HCT116 (cell line): ENCODE measurements around the gene CDK5RAP1.

ENCODE experiments used
- ATF3 ChIP-seq: IDR thresholded peaks from 2 replicates; pipeline ENCODE4 v1.6.1; 2012
- CBX3 ChIP-seq: IDR thresholded peaks from 2 replicates; pipeline ENCODE4 v1.6.1; 2012; ENCODE audit warnings: low read depth
- CEBPB ChIP-seq: IDR thresholded peaks from 2 replicates; pipeline ENCODE4 v1.6.1; 2012; ENCODE audit warnings: low read depth
- EGR1 ChIP-seq: IDR thresholded peaks from 2 replicates; pipeline ENCODE4 v1.6.1; 2012; ENCODE audit warnings: low read depth
- EZH2 ChIP-seq: fragments of 200-600 bp; sonication (generic); IDR thresholded peaks from 2 replicates; pipeline ENCODE4 v1.6.1; 2017; ENCODE audit warnings: antibody characterized with exemption, mixed run types
- EZH2phosphoT487 ChIP-seq: fragments of 200-600 bp; IDR thresholded peaks from 2 replicates; pipeline ENCODE4 v1.6.1; 2018; ENCODE audit warnings: antibody characterized with exemption, borderline replicate concordance
- FOSL1 ChIP-seq: IDR thresholded peaks from 2 replicates; pipeline ENCODE4 v1.6.1; 2012; ENCODE audit warnings: low read depth
- JUND ChIP-seq: IDR thresholded peaks from 2 replicates; pipeline ENCODE4 v1.6.1; 2012
- POLR2A ChIP-seq: IDR thresholded peaks from 2 replicates; pipeline ENCODE4 v1.7.0; 2011; ENCODE audit warnings: borderline replicate concordance; ENCODE audit not compliant: insufficient read depth, insufficient read length; ENCODE audit errors: extremely low read depth
- POLR2AphosphoS5 ChIP-seq: IDR thresholded peaks from 2 replicates; pipeline ENCODE4 v1.6.1; 2011; ENCODE audit warnings: mild to moderate bottlenecking, low read depth, low read length, moderate library complexity
- ZFX ChIP-seq: fragments of 450-650 bp; IDR thresholded peaks from 2 replicates; pipeline ENCODE4 v1.6.1; 2017
- ZNF274 ChIP-seq: fragments of 200-500 bp; sonication (Bioruptor generic); IDR thresholded peaks from 2 replicates; pipeline ENCODE4 v1.6.1; 2014; ENCODE audit warnings: mild to moderate bottlenecking, low read depth, low read length, inconsistent platforms
- TF ChIP-seq, protein P1 (sequence below), 3 experiments: fragments of 200-600 bp in 1 of 3; sonication (generic) in 1 of 3; IDR thresholded peaks in 2 of 3; conservative IDR thresholded peaks in 1 of 3; 2 replicates each; pipeline ENCODE4 v1.5.1; 2012 to 2017; ENCODE audit warnings: low read depth in 2 of 3, low read length in 2 of 3, antibody characterized with exemption in 1 of 3, borderline replicate concordance in 1 of 3, control low read depth in 1 of 3, mild to moderate bottlenecking in 1 of 3, mixed read lengths in 1 of 3, mixed run types in 1 of 3, moderate library complexity in 1 of 3; ENCODE audit not compliant: insufficient read depth in 1 of 3
- TF ChIP-seq, protein P2 (sequence below): IDR thresholded peaks from 2 replicates; pipeline ENCODE4 v1.6.1; 2012; ENCODE audit warnings: low read depth

GRCh38 chr20:33333616-33334015 is 67.7 kb downstream of the CDK5RAP1 start:
- TF ChIP-seq, protein P1, sequence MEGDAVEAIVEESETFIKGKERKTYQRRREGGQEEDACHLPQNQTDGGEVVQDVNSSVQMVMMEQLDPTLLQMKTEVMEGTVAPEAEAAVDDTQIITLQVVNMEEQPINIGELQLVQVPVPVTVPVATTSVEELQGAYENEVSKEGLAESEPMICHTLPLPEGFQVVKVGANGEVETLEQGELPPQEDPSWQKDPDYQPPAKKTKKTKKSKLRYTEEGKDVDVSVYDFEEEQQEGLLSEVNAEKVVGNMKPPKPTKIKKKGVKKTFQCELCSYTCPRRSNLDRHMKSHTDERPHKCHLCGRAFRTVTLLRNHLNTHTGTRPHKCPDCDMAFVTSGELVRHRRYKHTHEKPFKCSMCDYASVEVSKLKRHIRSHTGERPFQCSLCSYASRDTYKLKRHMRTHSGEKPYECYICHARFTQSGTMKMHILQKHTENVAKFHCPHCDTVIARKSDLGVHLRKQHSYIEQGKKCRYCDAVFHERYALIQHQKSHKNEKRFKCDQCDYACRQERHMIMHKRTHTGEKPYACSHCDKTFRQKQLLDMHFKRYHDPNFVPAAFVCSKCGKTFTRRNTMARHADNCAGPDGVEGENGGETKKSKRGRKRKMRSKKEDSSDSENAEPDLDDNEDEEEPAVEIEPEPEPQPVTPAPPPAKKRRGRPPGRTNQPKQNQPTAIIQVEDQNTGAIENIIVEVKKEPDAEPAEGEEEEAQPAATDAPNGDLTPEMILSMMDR (IDR thresholded peaks at IDR 0.05 in 2 of 3, conservative IDR thresholded peaks at IDR 0.05 in 1 of 3; ENCODE audit: borderline replicate concordance in 1 of 3, insufficient read depth in 1 of 3, low read depth in 2 of 3, low read length in 2 of 3), result no peak
- TF ChIP-seq POLR2AphosphoS5, result no peak
- no peak for TF ChIP-seq ZNF274
- no peak for TF ChIP-seq POLR2A
- no peak for TF ChIP-seq EZH2
- no peak for TF ChIP-seq ATF3
- TF ChIP-seq, protein P2, sequence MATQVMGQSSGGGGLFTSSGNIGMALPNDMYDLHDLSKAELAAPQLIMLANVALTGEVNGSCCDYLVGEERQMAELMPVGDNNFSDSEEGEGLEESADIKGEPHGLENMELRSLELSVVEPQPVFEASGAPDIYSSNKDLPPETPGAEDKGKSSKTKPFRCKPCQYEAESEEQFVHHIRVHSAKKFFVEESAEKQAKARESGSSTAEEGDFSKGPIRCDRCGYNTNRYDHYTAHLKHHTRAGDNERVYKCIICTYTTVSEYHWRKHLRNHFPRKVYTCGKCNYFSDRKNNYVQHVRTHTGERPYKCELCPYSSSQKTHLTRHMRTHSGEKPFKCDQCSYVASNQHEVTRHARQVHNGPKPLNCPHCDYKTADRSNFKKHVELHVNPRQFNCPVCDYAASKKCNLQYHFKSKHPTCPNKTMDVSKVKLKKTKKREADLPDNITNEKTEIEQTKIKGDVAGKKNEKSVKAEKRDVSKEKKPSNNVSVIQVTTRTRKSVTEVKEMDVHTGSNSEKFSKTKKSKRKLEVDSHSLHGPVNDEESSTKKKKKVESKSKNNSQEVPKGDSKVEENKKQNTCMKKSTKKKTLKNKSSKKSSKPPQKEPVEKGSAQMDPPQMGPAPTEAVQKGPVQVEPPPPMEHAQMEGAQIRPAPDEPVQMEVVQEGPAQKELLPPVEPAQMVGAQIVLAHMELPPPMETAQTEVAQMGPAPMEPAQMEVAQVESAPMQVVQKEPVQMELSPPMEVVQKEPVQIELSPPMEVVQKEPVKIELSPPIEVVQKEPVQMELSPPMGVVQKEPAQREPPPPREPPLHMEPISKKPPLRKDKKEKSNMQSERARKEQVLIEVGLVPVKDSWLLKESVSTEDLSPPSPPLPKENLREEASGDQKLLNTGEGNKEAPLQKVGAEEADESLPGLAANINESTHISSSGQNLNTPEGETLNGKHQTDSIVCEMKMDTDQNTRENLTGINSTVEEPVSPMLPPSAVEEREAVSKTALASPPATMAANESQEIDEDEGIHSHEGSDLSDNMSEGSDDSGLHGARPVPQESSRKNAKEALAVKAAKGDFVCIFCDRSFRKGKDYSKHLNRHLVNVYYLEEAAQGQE, result no peak
- no peak for TF ChIP-seq CEBPB
- no peak for TF ChIP-seq EZH2phosphoT487
- no peak for TF ChIP-seq CBX3
- TF ChIP-seq JUND, result no peak
- no peak for TF ChIP-seq FOSL1
- TF ChIP-seq EGR1, result no peak
- TF ChIP-seq ZFX, result no peak
